ENCODE results near the gene EFNA1. TPM values are rescaled to one million over a fixed set of nuclear protein-coding genes. Genes with fewer than 3 reads are reported as not detected.
"Not testable (repeated sequence)": the region's sequence is repeated elsewhere in the genome, so short reads cannot be mapped to it uniquely, and the experiment has no call there.

Gene EFNA1
- total and polyA plus RNA-seq, 2 donors: 31.1 to 44.6 TPM

DNA sequence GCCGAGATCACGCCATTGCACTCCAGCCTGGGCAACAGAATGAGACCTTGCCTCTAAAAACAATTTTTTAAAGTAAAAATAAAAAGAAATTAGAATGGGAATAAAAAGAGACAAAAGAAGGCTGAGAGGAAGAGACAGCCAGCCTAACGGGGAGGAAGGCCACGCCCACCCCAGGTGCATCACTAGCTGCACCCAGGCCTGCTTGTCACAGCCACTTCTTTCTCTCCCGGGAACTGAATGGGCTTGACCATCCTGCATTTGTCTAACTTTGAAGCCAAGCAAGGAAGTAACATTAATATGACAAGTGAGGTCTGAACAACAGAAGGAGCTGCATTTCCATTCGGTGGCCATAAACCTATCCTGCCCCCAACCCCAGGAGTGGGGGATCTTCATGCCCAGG, 20.8 kb upstream of the EFNA1 start:
- 68% methylated on average over 6 of the region's 6 CpGs for WGBS
- Histone ChIP-seq H3K36me3 (ENCODE audit: insufficient read depth) (no peaks in the 10 kb centered on the region), H3K4me3 (ENCODE audit: low read depth, low read length) (no peak overlapping the region), H3K4me1 (ENCODE audit: insufficient read depth) (no peaks in the 10 kb centered on the region), H3K27ac (ENCODE audit: low read depth) (no peak overlapping the region)
- DNase-seq (ENCODE audit: extremely low spot score): no peak

DNA sequence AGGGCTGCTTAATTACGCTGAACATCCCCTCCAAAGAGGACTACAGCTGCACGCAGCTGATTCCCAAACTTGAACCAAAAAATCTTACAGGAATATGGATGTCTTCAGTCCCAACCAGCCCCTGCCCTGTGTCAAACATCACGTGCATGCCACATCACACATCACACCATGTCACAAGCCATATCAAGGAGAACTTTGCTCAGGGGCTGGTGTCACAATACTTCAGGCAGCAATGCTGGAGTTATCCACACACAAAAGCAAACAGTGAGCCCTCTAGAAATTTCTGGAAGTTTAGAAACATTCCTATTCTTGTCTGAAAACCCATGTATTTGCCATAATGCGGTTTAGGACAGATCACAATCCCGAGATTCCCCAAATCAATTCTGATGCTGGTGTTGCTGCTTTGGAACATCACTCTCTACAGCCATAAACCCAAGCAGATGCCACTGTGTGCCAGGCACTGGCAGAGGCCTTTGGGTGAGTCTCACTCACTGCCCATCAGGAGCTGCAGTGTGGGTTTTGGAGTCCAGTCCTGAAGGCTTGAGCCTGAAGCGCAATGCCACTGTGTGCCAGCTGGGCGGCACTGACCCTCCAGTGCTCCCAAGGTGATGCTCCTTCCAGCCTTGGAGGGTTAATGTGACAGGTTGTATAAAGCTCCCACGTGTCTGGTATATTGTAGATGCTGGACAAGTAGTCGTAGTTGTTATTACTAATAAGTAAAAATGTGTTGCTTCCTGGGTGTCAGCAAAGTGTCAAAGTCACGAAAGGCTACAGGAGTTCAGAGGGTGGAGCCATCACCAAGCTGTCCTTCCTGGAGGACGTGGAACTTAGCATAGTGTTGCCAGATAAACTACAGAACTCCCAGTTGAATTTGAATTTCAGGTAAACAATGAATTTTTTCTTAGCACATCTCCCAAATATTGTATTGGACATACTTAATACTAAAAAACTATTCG, 20.1 kb upstream of the EFNA1 start:
- no peaks in the 10 kb centered on the region for H3K4me1 ChIP-seq (ENCODE audit: insufficient read depth)
- no peak overlapping the region for H3K27ac ChIP-seq (ENCODE audit: low read depth)
- H3K36me3 ChIP-seq (ENCODE audit: insufficient read depth): no peaks in the 10 kb centered on the region
- H3K4me3 ChIP-seq (ENCODE audit: low read depth, low read length): no peak overlapping the region
- no peak for DNase-seq (ENCODE audit: extremely low spot score)
- WGBS: 72% methylated on average over 12 of the region's 12 CpGs

- Histone ChIP-seq H3K36me3 (ENCODE audit: insufficient read depth) (no peaks in the 10 kb centered on the region), H3K4me1 (ENCODE audit: insufficient read depth) (no peaks in the 10 kb centered on the region)
Measured at GRCh38 chr1:155108296-155108695, 19.4 kb upstream of the EFNA1 start.

GRCh38 chr1:155110381-155110780, 17.3 kb upstream of the EFNA1 start:
- WGBS: 60% methylated on average over 8 of the region's 8 CpGs
- Histone ChIP-seq H3K4me3 (ENCODE audit: low read depth, low read length) (no peak overlapping the region), H3K27ac (ENCODE audit: low read depth) (no peak overlapping the region), H3K36me3 (ENCODE audit: insufficient read depth) (no peaks in the 10 kb centered on the region), H3K4me1 (ENCODE audit: insufficient read depth) (no peaks in the 10 kb centered on the region)
- no peak for DNase-seq (ENCODE audit: extremely low spot score)

More at GRCh38 chr1:155108296-155108695, 19.4 kb upstream of the EFNA1 start:
- no peak overlapping the region for H3K4me3 ChIP-seq (ENCODE audit: low read depth, low read length)
- 72% methylated on average over 5 of the region's 5 CpGs for WGBS
- no peak overlapping the region for H3K27ac ChIP-seq (ENCODE audit: low read depth)
- DNase-seq (ENCODE audit: extremely low spot score): no peak

DNA sequence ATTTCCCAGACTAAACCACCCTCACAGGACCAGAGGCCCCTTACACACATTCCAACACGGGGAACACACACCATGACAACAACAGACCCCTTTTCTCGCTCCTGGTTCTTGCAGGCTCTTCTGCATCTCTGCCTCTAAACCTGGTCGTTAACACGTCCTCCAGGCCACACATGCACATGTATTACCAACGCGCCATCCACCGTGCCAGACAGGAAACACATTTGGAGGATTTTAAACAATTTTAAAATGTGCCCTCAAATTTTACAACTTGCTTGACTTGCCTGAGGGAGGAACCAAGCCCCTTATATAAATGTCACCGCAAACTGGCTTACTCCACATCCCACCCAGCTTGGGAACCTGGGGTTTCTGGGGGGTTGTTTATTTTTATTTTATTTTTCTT, 16.9 kb upstream of the EFNA1 start:
- Histone ChIP-seq H3K4me3 (ENCODE audit: low read depth, low read length) (no peak overlapping the region), H3K4me1 (ENCODE audit: insufficient read depth) (no peaks in the 10 kb centered on the region), H3K36me3 (ENCODE audit: insufficient read depth) (no peaks in the 10 kb centered on the region), H3K27ac (ENCODE audit: low read depth) (no peak overlapping the region)
- 53% methylated on average over 8 of the region's 8 CpGs for WGBS
- DNase-seq (ENCODE audit: extremely low spot score): no peak

GRCh38 chr1:155113450-155113980, 14.2 kb upstream of the EFNA1 start:
- Histone ChIP-seq H3K4me3 (ENCODE audit: low read depth, low read length) (no peak overlapping the region), H3K27ac (ENCODE audit: low read depth) (no peak overlapping the region), H3K36me3 (ENCODE audit: insufficient read depth) (no peaks in the 10 kb centered on the region), H3K4me1 (ENCODE audit: insufficient read depth) (no peaks in the 10 kb centered on the region)
- DNase-seq (ENCODE audit: extremely low spot score): no peak
- 69% methylated on average over 5 of the region's 5 CpGs for WGBS

- WGBS: 68% methylated on average over 5 of the region's 5 CpGs
- no peaks in the 10 kb centered on the region for H3K36me3 ChIP-seq (ENCODE audit: insufficient read depth)
- DNase-seq (ENCODE audit: extremely low spot score): no peak
- no peak overlapping the region for H3K4me3 ChIP-seq (ENCODE audit: low read depth, low read length)
- H3K4me1 ChIP-seq (ENCODE audit: insufficient read depth): no peaks in the 10 kb centered on the region
- H3K27ac ChIP-seq (ENCODE audit: low read depth): no peak overlapping the region
Measured at GRCh38 chr1:155116113-155116764, 11.4 kb upstream of the EFNA1 start.

- Histone ChIP-seq H3K27ac (ENCODE audit: low read depth) (no peak overlapping the region), H3K36me3 (ENCODE audit: insufficient read depth) (no peaks in the 10 kb centered on the region), H3K4me3 (ENCODE audit: low read depth, low read length) (no peak overlapping the region), H3K4me1 (ENCODE audit: insufficient read depth) (no peaks in the 10 kb centered on the region)
- no peak for DNase-seq (ENCODE audit: extremely low spot score)
- WGBS: 51% methylated on average over 4 of the region's 4 CpGs
Measured at GRCh38 chr1:155117610-155118009, 10.1 kb upstream of the EFNA1 start.

DNA sequence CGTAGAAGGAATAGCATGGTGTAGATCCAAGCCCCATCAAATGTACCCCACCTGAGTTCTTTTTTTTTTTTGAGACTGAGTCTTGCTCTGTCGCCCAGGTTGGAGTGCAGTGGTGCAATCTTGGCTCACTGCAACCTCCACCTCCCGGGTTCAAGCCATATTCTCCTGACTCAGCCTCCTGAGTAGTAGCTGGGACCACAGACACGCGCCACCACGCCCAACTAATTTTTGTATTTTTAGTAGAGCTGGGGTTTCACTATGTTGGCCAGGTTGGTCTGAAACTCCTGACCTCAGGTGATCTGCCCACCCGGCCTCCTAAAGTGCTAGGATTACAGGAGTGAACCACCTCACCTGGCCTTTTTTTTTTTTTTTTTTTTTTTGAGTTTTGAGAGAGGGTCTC, 9.6 kb upstream of the EFNA1 start:
- not testable (repeated sequence) for H3K4me1 ChIP-seq (ENCODE audit: insufficient read depth); DNase-seq (ENCODE audit: extremely low spot score); H3K4me3 ChIP-seq (ENCODE audit: low read depth, low read length); H3K27ac ChIP-seq (ENCODE audit: low read depth); H3K36me3 ChIP-seq (ENCODE audit: insufficient read depth)
- WGBS: 86% methylated on average over 7 of the region's 7 CpGs

- Histone ChIP-seq H3K27ac (ENCODE audit: low read depth) (peak overlapping the region; percentile 35), H3K4me1 (ENCODE audit: insufficient read depth) (no peaks in the 10 kb centered on the region), H3K36me3 (ENCODE audit: insufficient read depth) (no peaks in the 10 kb centered on the region), H3K4me3 (ENCODE audit: low read depth, low read length) (no peak overlapping the region)
- WGBS: 53% methylated on average over 6 of the region's 6 CpGs
- DNase-seq (ENCODE audit: extremely low spot score): no peak
Measured at GRCh38 chr1:155120253-155120652, 7.4 kb upstream of the EFNA1 start.

GRCh38 chr1:155121249-155121648, 6.4 kb upstream of the EFNA1 start:
- no peaks in the 10 kb centered on the region for H3K4me1 ChIP-seq (ENCODE audit: insufficient read depth)
- H3K36me3 ChIP-seq (ENCODE audit: insufficient read depth): no peaks in the 10 kb centered on the region
- no peak overlapping the region for H3K4me3 ChIP-seq (ENCODE audit: low read depth, low read length)
- no peak overlapping the region for H3K27ac ChIP-seq (ENCODE audit: low read depth)
- DNase-seq (ENCODE audit: extremely low spot score): no peak
- 83% methylated on average over 2 of the region's 2 CpGs for WGBS

- DNase-seq (ENCODE audit: extremely low spot score): no peak
- WGBS: 83% methylated on average over 2 of the region's 2 CpGs
- no peak overlapping the region for H3K4me3 ChIP-seq (ENCODE audit: low read depth, low read length)
Measured at GRCh38 chr1:155122308-155122707, 5.4 kb upstream of the EFNA1 start.

GRCh38 chr1:155123801-155124200, 3.9 kb upstream of the EFNA1 start:
- 53% methylated on average over 4 of the region's 4 CpGs for WGBS
- Histone ChIP-seq H3K27ac (ENCODE audit: low read depth) (no peak overlapping the region), H3K4me1 (ENCODE audit: insufficient read depth) (no peaks in the 10 kb centered on the region)

More at GRCh38 chr1:155122308-155122707, 5.4 kb upstream of the EFNA1 start:
- no peak overlapping the region for H3K27ac ChIP-seq (ENCODE audit: low read depth)
- H3K4me1 ChIP-seq (ENCODE audit: insufficient read depth): no peaks in the 10 kb centered on the region
- H3K36me3 ChIP-seq (ENCODE audit: insufficient read depth): no peaks in the 10 kb centered on the region

More at GRCh38 chr1:155123801-155124200, 3.9 kb upstream of the EFNA1 start:
- H3K4me3 ChIP-seq (ENCODE audit: low read depth, low read length): no peak overlapping the region
- no peak for DNase-seq (ENCODE audit: extremely low spot score)
- no peaks in the 10 kb centered on the region for H3K36me3 ChIP-seq (ENCODE audit: insufficient read depth)

All from urinary bladder (tissue), 4 donors.